ENCODE data around the gene SCFD1. TPM values are rescaled to one million over a fixed set of nuclear protein-coding genes. Genes with fewer than 3 reads are reported as not detected.
"Not testable (repeated sequence)": the region's sequence is repeated elsewhere in the genome, so short reads cannot be mapped to it uniquely, and the experiment has no call there.

SCFD1 gene
- total RNA-seq, 1 donor from 2014 or later = 41.0 TPM

DNA sequence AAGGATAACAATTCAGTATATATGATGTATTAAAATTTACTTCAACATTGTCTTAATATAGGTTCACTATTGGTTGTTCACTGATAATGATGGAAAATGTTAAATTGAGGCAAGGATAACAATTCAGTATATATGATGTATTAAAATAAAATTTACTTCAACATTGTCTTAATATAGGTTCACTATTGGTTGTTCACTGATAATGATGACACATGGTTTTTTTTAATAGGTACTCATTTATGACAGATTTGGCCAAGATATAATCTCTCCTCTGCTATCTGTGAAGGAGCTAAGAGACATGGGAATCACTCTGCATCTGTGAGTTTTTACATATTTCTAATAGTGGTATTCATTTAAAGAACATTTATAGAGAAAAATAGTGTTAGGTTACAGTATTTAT lies 8.1 kb downstream of the SCFD1 start:
- no peak for TF ChIP-seq CTCF (IDR thresholded peaks at IDR 0.05)
- H3K27me3 ChIP-seq = no peaks in the 10 kb centered on the region
- H3K27ac ChIP-seq = no peak overlapping the region
- no peak for DNase-seq (ENCODE audit: low spot score in 2 of 2)
- H3K36me3 ChIP-seq = peaks cover 15 to 25% of the 10 kb centered on the region in 2 donors
- no peak overlapping the region for H3K4me3 ChIP-seq
- no peaks in the 10 kb centered on the region for H3K4me1 ChIP-seq
- no peaks in the 10 kb centered on the region for H3K9me3 ChIP-seq
- intact Hi-C loops (cut with DNase I) = no loop called here

- peaks cover 18 to 25% of the 10 kb centered on the region in 2 donors for H3K36me3 ChIP-seq
- H3K9me3 ChIP-seq = no peaks in the 10 kb centered on the region
- H3K4me1 ChIP-seq = no peaks in the 10 kb centered on the region
- no peaks in the 10 kb centered on the region for H3K27me3 ChIP-seq
- H3K27ac ChIP-seq = no peak overlapping the region
- TF ChIP-seq CTCF (IDR thresholded peaks at IDR 0.05) = no peak
- DNase-seq (ENCODE audit: low spot score in 2 of 2) = no peak
- H3K4me3 ChIP-seq = no peak overlapping the region
- intact Hi-C loops (cut with DNase I) = no loop called here
Observed at GRCh38 chr14:30632730-30633129, 10.6 kb downstream of the SCFD1 start.

DNA sequence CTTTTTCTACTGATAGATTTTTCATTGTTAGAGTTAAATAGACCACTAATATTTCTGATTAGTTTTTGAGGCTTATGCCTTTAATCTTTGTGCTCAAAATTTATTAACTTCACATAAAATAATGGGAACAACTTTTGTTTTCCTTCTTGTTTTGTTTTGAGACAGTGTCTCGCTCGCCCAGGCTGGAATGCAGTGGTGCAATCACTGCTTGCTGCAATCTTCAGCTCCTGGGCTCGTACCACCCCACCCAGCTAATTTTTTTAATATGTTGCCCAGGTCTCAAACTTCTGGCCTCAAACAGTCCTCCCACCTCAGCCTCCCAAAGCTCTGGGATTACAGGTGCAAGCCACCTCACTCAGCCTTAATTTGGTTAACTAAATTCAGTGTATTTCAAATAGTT lies 16.8 kb downstream of the SCFD1 start:
- Histone ChIP-seq H3K9me3 (no peaks in the 10 kb centered on the region), H3K36me3 (peaks cover 13 to 47% of the 10 kb centered on the region in 2 donors), H3K4me3 (no peak overlapping the region), H3K27me3 (no peaks in the 10 kb centered on the region), H3K27ac (no peak overlapping the region), H3K4me1 (no peaks in the 10 kb centered on the region)
- no peak for DNase-seq (ENCODE audit: low spot score in 2 of 2)
- intact Hi-C loops (cut with DNase I) = no loop called here
- TF ChIP-seq CTCF (IDR thresholded peaks at IDR 0.05) = no peak

DNA sequence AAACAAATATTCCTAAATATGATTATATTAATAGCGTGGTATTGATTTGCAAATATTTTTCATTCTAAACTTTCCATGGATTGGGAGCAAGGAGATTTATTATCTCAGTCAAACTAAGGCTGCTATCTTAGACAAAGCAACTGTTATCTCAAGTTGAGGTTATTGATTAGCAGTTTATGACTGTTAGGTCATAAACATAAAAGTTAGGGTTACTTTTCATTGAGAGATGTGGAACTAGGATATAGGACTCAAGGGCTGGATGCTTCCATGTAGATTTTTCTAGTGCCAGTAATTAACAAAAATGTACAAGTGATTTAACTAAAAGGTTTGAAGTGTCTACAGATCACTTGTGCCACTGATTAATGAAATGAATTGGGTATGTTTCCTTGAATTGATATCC lies 19.1 kb downstream of the SCFD1 start:
- DNase-seq (ENCODE audit: low spot score in 2 of 2) = no peak
- Histone ChIP-seq H3K4me3 (no peak overlapping the region), H3K4me1 (no peaks in the 10 kb centered on the region), H3K27me3 (no peaks in the 10 kb centered on the region), H3K27ac (no peak overlapping the region), H3K36me3 (peaks cover 21 to 59% of the 10 kb centered on the region in 2 donors), H3K9me3 (no peaks in the 10 kb centered on the region)
- intact Hi-C loops (cut with DNase I) = loop anchor here (5.0 kb wide), 1 partner anchor 221 kb away; no protein-coding TSS in a partner anchor
- TF ChIP-seq CTCF (IDR thresholded peaks at IDR 0.05) = no peak

DNA sequence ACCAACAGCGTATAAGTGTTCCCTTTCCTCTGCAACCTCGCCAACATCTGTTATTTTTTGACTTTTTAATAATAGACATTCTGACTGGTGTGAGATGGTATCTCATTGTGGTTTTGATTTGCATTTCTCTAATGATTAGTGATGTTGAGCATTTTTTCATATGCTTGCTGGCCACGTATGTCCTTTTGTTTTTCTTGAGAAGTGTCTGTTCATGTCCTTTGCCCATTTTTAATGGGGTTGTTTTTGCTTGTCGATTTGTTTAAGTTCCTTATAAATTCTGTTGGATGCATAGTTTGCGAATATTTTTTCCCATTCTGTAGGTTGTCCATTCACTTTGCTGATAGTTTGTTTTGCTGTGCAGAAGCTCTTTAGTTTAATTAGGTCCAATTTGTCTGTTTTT lies 22.3 kb downstream of the SCFD1 start:
- peaks cover 22 to 68% of the 10 kb centered on the region in 2 donors for H3K36me3 ChIP-seq
- H3K27ac ChIP-seq; H3K9me3 ChIP-seq; H3K4me3 ChIP-seq; H3K27me3 ChIP-seq; H3K4me1 ChIP-seq; DNase-seq (ENCODE audit: low spot score in 2 of 2): not testable (repeated sequence)
- intact Hi-C loops (cut with DNase I) = loop anchor here (5.0 kb wide), 1 partner anchor 218 kb away; no protein-coding TSS in a partner anchor

- H3K36me3 ChIP-seq = peaks cover 28 to 68% of the 10 kb centered on the region in 2 donors
- no peak for DNase-seq (ENCODE audit: low spot score in 2 of 2)
- no peaks in the 10 kb centered on the region for H3K9me3 ChIP-seq
- TF ChIP-seq CTCF (IDR thresholded peaks at IDR 0.05) = no peak
- no peak overlapping the region for H3K27ac ChIP-seq
- H3K27me3 ChIP-seq = no peaks in the 10 kb centered on the region
- no peak overlapping the region for H3K4me3 ChIP-seq
- H3K4me1 ChIP-seq = no peaks in the 10 kb centered on the region
- intact Hi-C loops (cut with DNase I) = no loop called here
Observed at GRCh38 chr14:30645600-30645999, 23.5 kb downstream of the SCFD1 start.

Data from ascending aorta (tissue), 2 donors.